ENCODE data around the gene KRT82. TPM values are rescaled to one million over a fixed set of nuclear protein-coding genes. Genes with fewer than 3 reads are reported as not detected.
"Not testable (repeated sequence)": the region's sequence is repeated elsewhere in the genome, so short reads cannot be mapped to it uniquely, and the experiment has no call there.

Gene KRT82
- total RNA-seq, 6 experiments from 2014 or later = not detected

GRCh38 chr12:52414936-52415335 lies 8.8 kb upstream of the KRT82 start:
- H3K4me3 ChIP-seq = no peak overlapping the region
- DNase-seq (no peak), ATAC-seq (no peak)
- H3K27ac ChIP-seq = no peak overlapping the region
- no peaks in the 10 kb centered on the region for H3K27me3 ChIP-seq
- H3K4me1 ChIP-seq = no peaks in the 10 kb centered on the region
- WGBS (ENCODE audit: insufficient coverage, low coverage, low lambda C conversion rate, missing lambda C conversion rate) = 67% methylated on average over 1 of the region's 5 CpGs
- no peaks in the 10 kb centered on the region for H3K36me3 ChIP-seq
- intact Hi-C loops (cut with DNase I) = no loop called here
- H3K9me3 ChIP-seq = no peaks in the 10 kb centered on the region
- TF ChIP-seq, protein P1, sequence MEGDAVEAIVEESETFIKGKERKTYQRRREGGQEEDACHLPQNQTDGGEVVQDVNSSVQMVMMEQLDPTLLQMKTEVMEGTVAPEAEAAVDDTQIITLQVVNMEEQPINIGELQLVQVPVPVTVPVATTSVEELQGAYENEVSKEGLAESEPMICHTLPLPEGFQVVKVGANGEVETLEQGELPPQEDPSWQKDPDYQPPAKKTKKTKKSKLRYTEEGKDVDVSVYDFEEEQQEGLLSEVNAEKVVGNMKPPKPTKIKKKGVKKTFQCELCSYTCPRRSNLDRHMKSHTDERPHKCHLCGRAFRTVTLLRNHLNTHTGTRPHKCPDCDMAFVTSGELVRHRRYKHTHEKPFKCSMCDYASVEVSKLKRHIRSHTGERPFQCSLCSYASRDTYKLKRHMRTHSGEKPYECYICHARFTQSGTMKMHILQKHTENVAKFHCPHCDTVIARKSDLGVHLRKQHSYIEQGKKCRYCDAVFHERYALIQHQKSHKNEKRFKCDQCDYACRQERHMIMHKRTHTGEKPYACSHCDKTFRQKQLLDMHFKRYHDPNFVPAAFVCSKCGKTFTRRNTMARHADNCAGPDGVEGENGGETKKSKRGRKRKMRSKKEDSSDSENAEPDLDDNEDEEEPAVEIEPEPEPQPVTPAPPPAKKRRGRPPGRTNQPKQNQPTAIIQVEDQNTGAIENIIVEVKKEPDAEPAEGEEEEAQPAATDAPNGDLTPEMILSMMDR (IDR thresholded peaks at IDR 0.05) = no peak
- no peak for TF ChIP-seq POLR2A (IDR thresholded peaks at IDR 0.05)

DNA sequence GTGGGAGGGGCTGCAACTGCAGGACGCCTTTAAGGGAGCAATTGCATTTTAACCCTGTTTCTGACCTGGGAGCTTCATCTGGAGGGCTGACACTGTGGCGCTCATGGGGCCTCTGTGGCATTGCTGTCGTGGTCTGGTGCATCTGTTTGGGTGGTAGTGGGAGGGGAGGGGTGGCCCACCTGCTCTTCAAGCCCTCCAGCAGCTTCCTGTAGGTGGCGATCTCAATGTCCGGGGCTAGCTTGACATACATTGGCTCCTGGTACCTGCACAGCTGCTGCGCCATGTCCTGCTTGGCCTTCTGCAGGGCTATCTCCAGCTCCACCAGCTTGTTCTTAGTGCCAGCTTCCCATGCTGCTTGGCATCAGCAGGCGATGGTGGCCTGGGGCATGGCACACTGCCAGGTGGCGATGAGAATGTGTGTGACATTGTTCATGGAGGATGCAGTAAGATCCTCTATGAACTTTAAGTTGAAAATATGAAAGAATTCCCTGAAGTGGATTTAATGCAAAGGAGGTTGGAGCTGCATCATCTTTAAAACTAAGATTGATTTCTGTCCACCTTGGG lies 7.7 kb upstream of the KRT82 start:
- intact Hi-C loops (cut with DNase I) = no loop called here
- Histone ChIP-seq H3K4me3 (no peak overlapping the region), H3K27ac (no peak overlapping the region), H3K36me3 (no peaks in the 10 kb centered on the region), H3K4me1 (no peaks in the 10 kb centered on the region), H3K27me3 (no peaks in the 10 kb centered on the region), H3K9me3 (no peaks in the 10 kb centered on the region)
- no peak for DNase-seq
- no peak for TF ChIP-seq POLR2A (IDR thresholded peaks at IDR 0.05)
- TF ChIP-seq, protein P1 (IDR thresholded peaks at IDR 0.05) = no peak
- no peak for ATAC-seq
- WGBS (ENCODE audit: insufficient coverage, low coverage, low lambda C conversion rate, missing lambda C conversion rate) = 43% methylated on average over 2 of the region's 8 CpGs

GRCh38 chr12:52413202-52413601 lies 7.1 kb upstream of the KRT82 start:
- DNase-seq (no peak), ATAC-seq (no peak)
- H3K27me3 ChIP-seq = no peaks in the 10 kb centered on the region
- 45% methylated on average over 4 of the region's 4 CpGs for WGBS (ENCODE audit: insufficient coverage, low coverage, low lambda C conversion rate, missing lambda C conversion rate)
- intact Hi-C loops (cut with DNase I) = no loop called here
- no peak overlapping the region for H3K27ac ChIP-seq
- H3K4me3 ChIP-seq = no peak overlapping the region
- H3K9me3 ChIP-seq = no peaks in the 10 kb centered on the region
- H3K4me1 ChIP-seq = no peaks in the 10 kb centered on the region
- H3K36me3 ChIP-seq = no peaks in the 10 kb centered on the region
- TF ChIP-seq POLR2A (IDR thresholded peaks at IDR 0.05) = no peak
- TF ChIP-seq, protein P1 (IDR thresholded peaks at IDR 0.05) = no peak

- DNase-seq (no peak), ATAC-seq (no peak)
- WGBS (ENCODE audit: insufficient coverage, low coverage, low lambda C conversion rate, missing lambda C conversion rate) = 80% methylated on average over 2 of the region's 10 CpGs
- Histone ChIP-seq H3K27me3 (no peaks in the 10 kb centered on the region), H3K36me3 (no peaks in the 10 kb centered on the region), H3K4me1 (no peaks in the 10 kb centered on the region), H3K9me3 (no peaks in the 10 kb centered on the region), H3K27ac (no peak overlapping the region), H3K4me3 (no peak overlapping the region)
- intact Hi-C loops (cut with DNase I) = no loop called here
- TF ChIP-seq, protein P1 (IDR thresholded peaks at IDR 0.05) = no peak
- TF ChIP-seq POLR2A (IDR thresholded peaks at IDR 0.05) = no peak
Observed at GRCh38 chr12:52411815-52412214, 5.7 kb upstream of the KRT82 start.

GRCh38 chr12:52410589-52411248 lies 4.6 kb upstream of the KRT82 start:
- intact Hi-C loops (cut with DNase I); H3K27ac ChIP-seq; H3K36me3 ChIP-seq; H3K27me3 ChIP-seq; H3K9me3 ChIP-seq; ATAC-seq; DNase-seq; H3K4me1 ChIP-seq; H3K4me3 ChIP-seq: not testable (repeated sequence)
- no CpG with 5 or more reads among the region's 1 CpG for WGBS (ENCODE audit: insufficient coverage, low coverage, low lambda C conversion rate, missing lambda C conversion rate)

Data from right lobe of liver (tissue), 6 donors.